Mammary epithelial cell (primary cell): ENCODE data around the gene ADAM19.

ENCODE experiments used
- CTCF ChIP-seq, 2 donors: IDR thresholded peaks in 1 of 2; conservative IDR thresholded peaks in 1 of 2; 2 replicates each; pipeline ENCODE4 v1.5.1; 2011 to 2012; ENCODE audit warnings: inconsistent platforms in 2 of 2, low read length in 2 of 2, mild to moderate bottlenecking in 2 of 2, control low read depth in 1 of 2, low read depth in 1 of 2; ENCODE audit not compliant: insufficient read depth in 1 of 2; ENCODE audit errors: extremely low read depth in 1 of 2
- EZH2 ChIP-seq: IDR thresholded peaks from 2 replicates; pipeline ENCODE4 v1.6.1; 2012; ENCODE audit warnings: low read length, inconsistent platforms, borderline replicate concordance

- TF ChIP-seq CTCF (conservative IDR thresholded peaks at IDR 0.05 in 1 of 2, IDR thresholded peaks at IDR 0.05 in 1 of 2; ENCODE audit: extremely low read depth in 1 of 2, insufficient read depth in 1 of 2, low read depth in 1 of 2, low read length in 2 of 2) (no peak), EZH2 (no peak)
Observed at GRCh38 chr5:157506066-157506590, 69.4 kb downstream of the ADAM19 start.
